Stimulated activated CD8-positive, alpha-beta memory T cell treated with anti-CD3 and anti-CD28 coated beads, Interleukin-7, amount 100 ng/mL, for 24 hours (primary cell): Measurements from ENCODE around the gene MT1M.

Experiments used
- DNase-seq: peaks from one replicate; pipeline ENCODE4 v3.0.0-alpha.2; 2020; ENCODE audit warnings: low read depth

MT1M gene

GRCh38 chr16:56628486-56629350 lies 3.7 kb upstream of the MT1M start:
- no peak for DNase-seq

GRCh38 chr16:56629531-56629930 lies 2.9 kb upstream of the MT1M start:
- no peak for DNase-seq

GRCh38 chr16:56630134-56630533 lies 2.3 kb upstream of the MT1M start:
- no peak for DNase-seq

- no peak for DNase-seq
Observed at GRCh38 chr16:56631197-56631596, 1.3 kb upstream of the MT1M start.

- no peak for DNase-seq
Observed at GRCh38 chr16:56631832-56632155, 665 bp upstream of the MT1M start.

GRCh38 chr16:56632848-56633365 lies 448 bp downstream of the MT1M start:
- no peak for DNase-seq

- DNase-seq, result no peak
Observed at GRCh38 chr16:56633535-56633934, 1.1 kb downstream of the MT1M start.

GRCh38 chr16:56634715-56635440 lies 2.4 kb downstream of the MT1M start:
- no peak for DNase-seq

- DNase-seq, result no peak
Observed at GRCh38 chr16:56635441-56635967, 3.0 kb downstream of the MT1M start.

- no peak for DNase-seq
Observed at GRCh38 chr16:56636616-56637413, 4.4 kb downstream of the MT1M start.

GRCh38 chr16:56637814-56638750 lies 5.6 kb downstream of the MT1M start, which contains the start of gene MT1A:
TSS of gene MT1A (plus strand) at chr16:56638666. CDS start at chr16:56638739, 73 bp downstream.
- DNase-seq, result no peak

GRCh38 chr16:56639045-56639444 lies 6.6 kb downstream of the MT1M start:
- no peak for DNase-seq

GRCh38 chr16:56640076-56640475 lies 7.6 kb downstream of the MT1M start:
- no peak for DNase-seq

- DNase-seq, result no peak
Observed at GRCh38 chr16:56641166-56641565, 8.7 kb downstream of the MT1M start.

GRCh38 chr16:56643080-56643778 lies 10.8 kb downstream of the MT1M start:
- DNase-seq, result peak; percentile 45

GRCh38 chr16:56643833-56644232 lies 11.4 kb downstream of the MT1M start:
- DNase-seq, result no peak

GRCh38 chr16:56645311-56645710 lies 12.9 kb downstream of the MT1M start:
- no peak for DNase-seq

GRCh38 chr16:56645838-56646237 lies 13.4 kb downstream of the MT1M start:
- no peak for DNase-seq

GRCh38 chr16:56647641-56648431 lies 15.4 kb downstream of the MT1M start:
- no peak for DNase-seq
